HepG2 (cell line): ENCODE measurements around the gene PRM3. TPM values are rescaled to one million over a fixed set of nuclear protein-coding genes. Genes with fewer than 3 reads are reported as not detected.

Experiments
- ATF7 ChIP-seq, 2 experiments: fragments of 450-650 bp in 1 of 2; sonication (generic) in 1 of 2; formaldehyde crosslinking in 1 of 2; IDR thresholded peaks; 2 replicates each; pipeline versions ENCODE4 v1.4.0 to v1.6.1; 2016 to 2020; ENCODE audit warnings: antibody characterized with exemption in 1 of 2, mild to moderate bottlenecking in 1 of 2, missing genetic modification reagents in 1 of 2
- HMG20A ChIP-seq: IDR thresholded peaks from 2 replicates; pipeline ENCODE4 v1.6.1; 2016; ENCODE audit warnings: borderline replicate concordance
- JARID2 ChIP-seq: sonication (generic); formaldehyde crosslinking; IDR thresholded peaks from 2 replicates; pipeline ENCODE4 v1.8.1; 2023; ENCODE audit warnings: missing genetic modification reagents, inconsistent platforms; ENCODE audit not compliant: insufficient replicate concordance
- KDM3A ChIP-seq: IDR thresholded peaks from 2 replicates; pipeline ENCODE4 v1.6.1; 2018; ENCODE audit warnings: low read depth, missing compliant biosample characterization
- SRF ChIP-seq: IDR thresholded peaks from 2 replicates; pipeline ENCODE4 v1.6.1; 2011; ENCODE audit warnings: mild to moderate bottlenecking, low read depth, low read length, moderate library complexity
- U2AF1 ChIP-seq: fragments of 200-400 bp; formaldehyde crosslinking; optimal IDR thresholded peaks from 2 replicates; pipeline ENCODE3; 2017; ENCODE audit warnings: mild to moderate bottlenecking, low read depth, low read length
- polyA plus RNA-seq, 8 experiments: library from polyadenylated mRNA; depleted of rRNA in 3 of 8; stranded (reverse) in 7 of 8; unstranded in 1 of 8; fragments of >200 nt; fragmentation: Illumina TruSeq in 4 of 8; extraction: Trizol in 4 of 8; gene quantifications; 2 replicates each; pipeline versions ENCODE4 v1.2.1 to v1.2.3, GENCODE V29; 2011 to 2016; ENCODE audit warnings: low read depth in 4 of 8, missing spikeins in 1 of 8, mixed read lengths in 1 of 8; ENCODE audit not compliant: insufficient read depth in 1 of 8
- total RNA-seq, 5 experiments: library from RNA; depleted of rRNA; stranded (reverse); fragments of >200 nt; fragmentation: Illumina TruSeq; extraction: Trizol; gene quantifications; 2 replicates each; pipeline ENCODE4 v1.2.3, GENCODE V29; 2016; ENCODE audit warnings: low read depth in 1 of 5
- TF ChIP-seq, protein P1 (sequence below), 2 experiments: fragments of 450-650 bp in 1 of 2; sonication (generic) in 1 of 2; formaldehyde crosslinking in 1 of 2; IDR thresholded peaks; 2 replicates each; pipeline versions ENCODE4 v1.6.1 to v1.8.0; 2016 to 2022; ENCODE audit warnings: antibody characterized with exemption in 1 of 2, mild to moderate bottlenecking in 1 of 2, missing genetic modification reagents in 1 of 2
- TF ChIP-seq, protein P2 (sequence below), 2 experiments: sonication (generic) in 1 of 2; formaldehyde crosslinking in 1 of 2; IDR thresholded peaks; 2 replicates each; pipeline versions ENCODE4 v1.6.1 to v1.9.0; 2014 to 2022; ENCODE audit warnings: antibody characterized with exemption in 1 of 2, borderline replicate concordance in 1 of 2, inconsistent platforms in 1 of 2, low read depth in 1 of 2, missing genetic modification reagents in 1 of 2
- TF ChIP-seq, protein P3 (sequence below), 2 experiments: fragments of 450-650 bp in 1 of 2; sonication (generic) in 1 of 2; formaldehyde crosslinking; IDR thresholded peaks; 2 replicates each; pipeline versions ENCODE4 v1.5.0 to v1.8.0; 2020 to 2022; ENCODE audit warnings: mild to moderate bottlenecking in 1 of 2, missing genetic modification reagents in 1 of 2

The PRM3 gene
- total and polyA plus RNA-seq, 2 of the 13 experiments (the other 11 are each of a cell fraction or from before 2014, with no cell fraction given): not detected

DNA sequence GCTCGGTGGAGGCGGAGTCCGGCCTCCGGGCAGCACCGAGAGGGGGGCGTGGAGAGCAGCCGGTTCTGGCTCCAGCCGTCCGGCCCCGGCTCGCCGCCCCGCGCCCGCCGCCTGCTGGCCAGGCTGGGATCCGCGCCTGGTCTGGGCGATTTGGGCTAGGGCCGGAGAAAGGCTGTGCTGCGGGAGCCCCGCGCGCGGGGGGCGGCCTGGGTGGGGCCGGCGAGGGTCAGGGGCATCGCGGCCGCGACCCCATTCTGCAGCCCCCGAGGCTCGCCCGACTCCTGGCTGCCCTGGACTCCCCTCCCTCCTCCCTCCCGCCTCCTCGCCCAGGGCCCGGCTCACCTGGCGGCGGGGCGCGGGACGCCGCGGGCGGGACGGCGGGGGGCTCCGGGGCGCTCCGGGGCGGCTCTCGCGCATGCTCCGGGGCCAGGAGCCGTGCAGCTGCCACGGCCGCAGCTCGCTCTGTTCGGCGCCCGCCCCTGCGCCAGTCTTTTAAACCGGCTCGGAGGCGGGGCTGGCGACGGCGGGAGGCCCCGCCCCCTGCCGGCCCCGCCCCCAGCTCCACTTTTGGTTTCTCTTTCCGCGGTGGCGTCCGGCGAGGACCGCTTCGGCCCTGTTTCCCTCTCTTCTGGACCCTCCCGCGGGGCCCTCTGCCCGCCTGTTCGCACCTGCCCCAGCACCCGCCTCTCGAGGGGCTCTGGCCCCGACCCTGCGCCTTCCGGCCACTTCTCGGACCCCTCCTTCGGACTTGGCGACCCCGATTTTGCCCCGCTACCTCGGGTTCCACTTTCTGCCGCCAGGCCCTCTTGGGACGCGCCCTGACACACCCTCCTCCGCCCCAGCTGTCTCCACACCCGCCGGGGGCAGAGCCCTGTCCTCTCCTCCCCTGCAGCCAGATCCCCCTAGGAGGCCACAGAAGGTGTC is 17.4 kb downstream of the PRM3 start, which contains the start of gene SOCS1 (continued):
- TF ChIP-seq, protein P1, sequence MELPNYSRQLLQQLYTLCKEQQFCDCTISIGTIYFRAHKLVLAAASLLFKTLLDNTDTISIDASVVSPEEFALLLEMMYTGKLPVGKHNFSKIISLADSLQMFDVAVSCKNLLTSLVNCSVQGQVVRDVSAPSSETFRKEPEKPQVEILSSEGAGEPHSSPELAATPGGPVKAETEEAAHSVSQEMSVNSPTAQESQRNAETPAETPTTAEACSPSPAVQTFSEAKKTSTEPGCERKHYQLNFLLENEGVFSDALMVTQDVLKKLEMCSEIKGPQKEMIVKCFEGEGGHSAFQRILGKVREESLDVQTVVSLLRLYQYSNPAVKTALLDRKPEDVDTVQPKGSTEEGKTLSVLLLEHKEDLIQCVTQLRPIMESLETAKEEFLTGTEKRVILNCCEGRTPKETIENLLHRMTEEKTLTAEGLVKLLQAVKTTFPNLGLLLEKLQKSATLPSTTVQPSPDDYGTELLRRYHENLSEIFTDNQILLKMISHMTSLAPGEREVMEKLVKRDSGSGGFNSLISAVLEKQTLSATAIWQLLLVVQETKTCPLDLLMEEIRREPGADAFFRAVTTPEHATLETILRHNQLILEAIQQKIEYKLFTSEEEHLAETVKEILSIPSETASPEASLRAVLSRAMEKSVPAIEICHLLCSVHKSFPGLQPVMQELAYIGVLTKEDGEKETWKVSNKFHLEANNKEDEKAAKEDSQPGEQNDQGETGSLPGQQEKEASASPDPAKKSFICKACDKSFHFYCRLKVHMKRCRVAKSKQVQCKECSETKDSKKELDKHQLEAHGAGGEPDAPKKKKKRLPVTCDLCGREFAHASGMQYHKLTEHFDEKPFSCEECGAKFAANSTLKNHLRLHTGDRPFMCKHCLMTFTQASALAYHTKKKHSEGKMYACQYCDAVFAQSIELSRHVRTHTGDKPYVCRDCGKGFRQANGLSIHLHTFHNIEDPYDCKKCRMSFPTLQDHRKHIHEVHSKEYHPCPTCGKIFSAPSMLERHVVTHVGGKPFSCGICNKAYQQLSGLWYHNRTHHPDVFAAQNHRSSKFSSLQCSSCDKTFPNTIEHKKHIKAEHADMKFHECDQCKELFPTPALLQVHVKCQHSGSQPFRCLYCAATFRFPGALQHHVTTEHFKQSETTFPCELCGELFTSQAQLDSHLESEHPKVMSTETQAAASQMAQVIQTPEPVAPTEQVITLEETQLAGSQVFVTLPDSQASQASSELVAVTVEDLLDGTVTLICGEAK (IDR thresholded peaks at IDR 0.05): no peak
- TF ChIP-seq, protein P1 (CRISPR knock-in tag; IDR thresholded peaks at IDR 0.05): peak; percentile 77; the same call in 1 of the 2 replicates
- TF ChIP-seq SRF: peak; percentile 85
- TF ChIP-seq HMG20A (CRISPR knock-in tag): peak; percentile 44; the same call in 1 of the 2 replicates
- TF ChIP-seq, protein P2, sequence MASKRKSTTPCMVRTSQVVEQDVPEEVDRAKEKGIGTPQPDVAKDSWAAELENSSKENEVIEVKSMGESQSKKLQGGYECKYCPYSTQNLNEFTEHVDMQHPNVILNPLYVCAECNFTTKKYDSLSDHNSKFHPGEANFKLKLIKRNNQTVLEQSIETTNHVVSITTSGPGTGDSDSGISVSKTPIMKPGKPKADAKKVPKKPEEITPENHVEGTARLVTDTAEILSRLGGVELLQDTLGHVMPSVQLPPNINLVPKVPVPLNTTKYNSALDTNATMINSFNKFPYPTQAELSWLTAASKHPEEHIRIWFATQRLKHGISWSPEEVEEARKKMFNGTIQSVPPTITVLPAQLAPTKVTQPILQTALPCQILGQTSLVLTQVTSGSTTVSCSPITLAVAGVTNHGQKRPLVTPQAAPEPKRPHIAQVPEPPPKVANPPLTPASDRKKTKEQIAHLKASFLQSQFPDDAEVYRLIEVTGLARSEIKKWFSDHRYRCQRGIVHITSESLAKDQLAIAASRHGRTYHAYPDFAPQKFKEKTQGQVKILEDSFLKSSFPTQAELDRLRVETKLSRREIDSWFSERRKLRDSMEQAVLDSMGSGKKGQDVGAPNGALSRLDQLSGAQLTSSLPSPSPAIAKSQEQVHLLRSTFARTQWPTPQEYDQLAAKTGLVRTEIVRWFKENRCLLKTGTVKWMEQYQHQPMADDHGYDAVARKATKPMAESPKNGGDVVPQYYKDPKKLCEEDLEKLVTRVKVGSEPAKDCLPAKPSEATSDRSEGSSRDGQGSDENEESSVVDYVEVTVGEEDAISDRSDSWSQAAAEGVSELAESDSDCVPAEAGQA (IDR thresholded peaks at IDR 0.05; ENCODE audit: low read depth): no peak
- TF ChIP-seq, protein P2 (CRISPR knock-in tag; IDR thresholded peaks at IDR 0.05; ENCODE audit: borderline replicate concordance): peak; percentile 72; the same call in 1 of the 2 replicates
- TF ChIP-seq U2AF1: no peak
- TF ChIP-seq ATF7 (IDR thresholded peaks at IDR 0.05): no peak
- no peak; the same call in 1 of the 2 replicates for TF ChIP-seq ATF7 (CRISPR knock-in tag; IDR thresholded peaks at IDR 0.05)
- TF ChIP-seq, protein P3, sequence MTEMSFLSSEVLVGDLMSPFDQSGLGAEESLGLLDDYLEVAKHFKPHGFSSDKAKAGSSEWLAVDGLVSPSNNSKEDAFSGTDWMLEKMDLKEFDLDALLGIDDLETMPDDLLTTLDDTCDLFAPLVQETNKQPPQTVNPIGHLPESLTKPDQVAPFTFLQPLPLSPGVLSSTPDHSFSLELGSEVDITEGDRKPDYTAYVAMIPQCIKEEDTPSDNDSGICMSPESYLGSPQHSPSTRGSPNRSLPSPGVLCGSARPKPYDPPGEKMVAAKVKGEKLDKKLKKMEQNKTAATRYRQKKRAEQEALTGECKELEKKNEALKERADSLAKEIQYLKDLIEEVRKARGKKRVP (CRISPR knock-in tag; IDR thresholded peaks at IDR 0.05): peak in 1 of 2 experiments; percentile 81; a peak in 2 of 4 replicates
- TF ChIP-seq JARID2 (CRISPR knock-in tag): peak; percentile 70
- peak; percentile 60; the same call in 1 of the 2 replicates for TF ChIP-seq KDM3A
